ENCODE data around the gene TSEN2. TPM values are rescaled to one million over a fixed set of nuclear protein-coding genes. Genes with fewer than 3 reads are reported as not detected.

The TSEN2 gene
- total RNA-seq, 3 donors from 2014 or later (not counting 1 experiment from before 2014, with no cell fraction given) = 4.1 to 11.4 (median 5.7) TPM

- Histone ChIP-seq H3K9me3 (ENCODE audit: control insufficient read depth, insufficient read depth, low read length) (no peaks in the 10 kb centered on the region), H3K4me3 (ENCODE audit: low read length) (no peak overlapping the region), H3K4me1 (ENCODE audit: control insufficient read depth, insufficient read depth, low read length) (no peaks in the 10 kb centered on the region), H3K27ac (ENCODE audit: low read length) (no peak overlapping the region), H3K27me3 (ENCODE audit: control insufficient read depth, insufficient read depth, low read length) (no peaks in the 10 kb centered on the region), H3K36me3 (ENCODE audit: control insufficient read depth, insufficient read depth, low read length) (peaks cover 15% of the 10 kb centered on the region)
- no peaks in the 10 kb centered on the region for H3K9me3 Mint-ChIP-seq
- peaks cover 7% of the 10 kb centered on the region for H3K36me3 Mint-ChIP-seq
- ATAC-seq (no peak), DNase-seq (no peak)
- no peak overlapping the region for H3K27ac Mint-ChIP-seq
- no peak overlapping the region for H3K4me3 Mint-ChIP-seq
- no peaks in the 10 kb centered on the region for H3K27me3 Mint-ChIP-seq (ENCODE audit: low read depth in 2 of 2)
- TF ChIP-seq, protein P1, sequence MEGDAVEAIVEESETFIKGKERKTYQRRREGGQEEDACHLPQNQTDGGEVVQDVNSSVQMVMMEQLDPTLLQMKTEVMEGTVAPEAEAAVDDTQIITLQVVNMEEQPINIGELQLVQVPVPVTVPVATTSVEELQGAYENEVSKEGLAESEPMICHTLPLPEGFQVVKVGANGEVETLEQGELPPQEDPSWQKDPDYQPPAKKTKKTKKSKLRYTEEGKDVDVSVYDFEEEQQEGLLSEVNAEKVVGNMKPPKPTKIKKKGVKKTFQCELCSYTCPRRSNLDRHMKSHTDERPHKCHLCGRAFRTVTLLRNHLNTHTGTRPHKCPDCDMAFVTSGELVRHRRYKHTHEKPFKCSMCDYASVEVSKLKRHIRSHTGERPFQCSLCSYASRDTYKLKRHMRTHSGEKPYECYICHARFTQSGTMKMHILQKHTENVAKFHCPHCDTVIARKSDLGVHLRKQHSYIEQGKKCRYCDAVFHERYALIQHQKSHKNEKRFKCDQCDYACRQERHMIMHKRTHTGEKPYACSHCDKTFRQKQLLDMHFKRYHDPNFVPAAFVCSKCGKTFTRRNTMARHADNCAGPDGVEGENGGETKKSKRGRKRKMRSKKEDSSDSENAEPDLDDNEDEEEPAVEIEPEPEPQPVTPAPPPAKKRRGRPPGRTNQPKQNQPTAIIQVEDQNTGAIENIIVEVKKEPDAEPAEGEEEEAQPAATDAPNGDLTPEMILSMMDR (IDR thresholded peaks at IDR 0.05) = no peak
- WGBS (ENCODE audit: insufficient coverage) = 98% methylated on average over 8 of the region's 8 CpGs
- intact Hi-C loops (cut with micrococcal nuclease) = no loop called here
- no peaks in the 10 kb centered on the region for H3K4me1 Mint-ChIP-seq
These were observed 23.5 kb downstream of the TSEN2 start for GRCh38 chr3:12507591-12508281.

GRCh38 chr3:12508291-12508700 is 24.0 kb downstream of the TSEN2 start:
- no peaks in the 10 kb centered on the region for H3K9me3 ChIP-seq (ENCODE audit: control insufficient read depth, insufficient read depth, low read length)

GRCh38 chr3:12509466-12509865 is 25.2 kb downstream of the TSEN2 start:
- Histone ChIP-seq H3K27me3 (ENCODE audit: control insufficient read depth, insufficient read depth, low read length) (no peaks in the 10 kb centered on the region), H3K9me3 (ENCODE audit: control insufficient read depth, insufficient read depth, low read length) (no peaks in the 10 kb centered on the region), H3K27ac (ENCODE audit: low read length) (no peak overlapping the region), H3K4me1 (ENCODE audit: control insufficient read depth, insufficient read depth, low read length) (no peaks in the 10 kb centered on the region), H3K4me3 (ENCODE audit: low read length) (no peak overlapping the region), H3K36me3 (ENCODE audit: control insufficient read depth, insufficient read depth, low read length) (peaks cover 2% of the 10 kb centered on the region)
- H3K9me3 Mint-ChIP-seq = no peaks in the 10 kb centered on the region
- WGBS (ENCODE audit: insufficient coverage) = 84% methylated on average over 3 of the region's 3 CpGs
- no peak overlapping the region for H3K27ac Mint-ChIP-seq
- intact Hi-C loops (cut with micrococcal nuclease) = no loop called here
- ATAC-seq (no peak), DNase-seq (no peak)
- no peaks in the 10 kb centered on the region for H3K27me3 Mint-ChIP-seq (ENCODE audit: low read depth in 2 of 2)
- H3K36me3 Mint-ChIP-seq = no peaks in the 10 kb centered on the region
- H3K4me3 Mint-ChIP-seq = no peak overlapping the region
- TF ChIP-seq, protein P1 (IDR thresholded peaks at IDR 0.05) = no peak
- H3K4me1 Mint-ChIP-seq = no peaks in the 10 kb centered on the region

More at GRCh38 chr3:12508291-12508700, 24.0 kb downstream of the TSEN2 start:
- Histone ChIP-seq H3K27me3 (ENCODE audit: control insufficient read depth, insufficient read depth, low read length) (no peaks in the 10 kb centered on the region), H3K4me3 (ENCODE audit: low read length) (no peak overlapping the region), H3K27ac (ENCODE audit: low read length) (no peak overlapping the region), H3K36me3 (ENCODE audit: control insufficient read depth, insufficient read depth, low read length) (peaks cover 11% of the 10 kb centered on the region), H3K4me1 (ENCODE audit: control insufficient read depth, insufficient read depth, low read length) (no peaks in the 10 kb centered on the region)
- no peak for ATAC-seq
- Mint-ChIP-seq H3K9me3 (no peaks in the 10 kb centered on the region), H3K4me3 (no peak overlapping the region), H3K36me3 (peaks cover 3% of the 10 kb centered on the region), H3K27ac (no peak overlapping the region), H3K27me3 (ENCODE audit: low read depth in 2 of 2) (no peaks in the 10 kb centered on the region), H3K4me1 (no peaks in the 10 kb centered on the region)
- WGBS (ENCODE audit: insufficient coverage) = 98% methylated on average over 5 of the region's 5 CpGs
- TF ChIP-seq, protein P1 (IDR thresholded peaks at IDR 0.05) = no peak
- intact Hi-C loops (cut with micrococcal nuclease) = no loop called here
- DNase-seq = no peak

All from natural killer cell (primary cell).